SK-N-SH treated with all-trans-retinoic acid at 6 μM for 48 hours (cell line): Measurements from ENCODE around the gene PARD3B.

Experiments
- ATAC-seq: fragments of 200-7000 bp; cut with Tn5 transposase; 3 replicates; pipeline ENCODE4 v1.9.1; 2020; ENCODE audit warnings: mild to moderate bottlenecking, moderate library complexity
- ARNTL ChIP-seq: fragments of 450-650 bp; formaldehyde crosslinking; IDR thresholded peaks from 2 replicates; pipeline ENCODE4 v1.5.0; 2020; ENCODE audit warnings: low read depth, mild to moderate bottlenecking, moderate library complexity, borderline replicate concordance
- BACH2 ChIP-seq: fragments of 250-450 bp; sonication (Bioruptor Pico); IDR thresholded peaks from 2 replicates; pipeline ENCODE4 v1.9.0; 2021; ENCODE audit warnings: mild to moderate bottlenecking, borderline replicate concordance
- CREB5 ChIP-seq: fragments of 250-450 bp; sonication (Bioruptor Pico); IDR thresholded peaks from 2 replicates; pipeline ENCODE4 v1.5.1; 2020; ENCODE audit warnings: low read depth, mild to moderate bottlenecking, moderate library complexity
- CSDC2 ChIP-seq: fragments of 250-450 bp; sonication (Bioruptor Pico); IDR thresholded peaks from 2 replicates; pipeline ENCODE4 v1.5.0; 2020; ENCODE audit warnings: mild to moderate bottlenecking, moderate library complexity
- CSRNP3 ChIP-seq: fragments of 250-450 bp; sonication (Bioruptor Pico); IDR thresholded peaks from 2 replicates; pipeline ENCODE4 v1.5.1; 2021; ENCODE audit warnings: mild to moderate bottlenecking, moderate library complexity
- ESRRG ChIP-seq: fragments of 250-450 bp; sonication (Bioruptor Pico); IDR thresholded peaks from 2 replicates; pipeline ENCODE4 v1.6.1; 2021; ENCODE audit warnings: mild to moderate bottlenecking
- GLIS3 ChIP-seq: fragments of 250-450 bp; sonication (Bioruptor Pico); IDR thresholded peaks from 2 replicates; pipeline ENCODE4 v1.5.0; 2020; ENCODE audit warnings: mild to moderate bottlenecking, moderate library complexity
- ISL1 ChIP-seq: fragments of 250-450 bp; sonication (Bioruptor Pico); IDR thresholded peaks from 2 replicates; pipeline ENCODE4 v2.1.2; 2022; ENCODE audit warnings: mild to moderate bottlenecking, moderate library complexity
- OSR1 ChIP-seq: fragments of 250-450 bp; sonication (Bioruptor Pico); IDR thresholded peaks from 2 replicates; pipeline ENCODE4 v1.8.0; 2022; ENCODE audit warnings: moderate library complexity, mild to moderate bottlenecking, inconsistent platforms
- PATZ1 ChIP-seq: fragments of 250-450 bp; sonication (Bioruptor Pico); IDR thresholded peaks from 2 replicates; pipeline ENCODE4 v1.8.0; 2020; ENCODE audit warnings: mild to moderate bottlenecking, moderate library complexity, borderline replicate concordance
- POU6F1 ChIP-seq: fragments of 250-450 bp; sonication (Bioruptor Pico); IDR thresholded peaks from 2 replicates; pipeline ENCODE4 v1.8.0; 2021; ENCODE audit warnings: low read depth, mild to moderate bottlenecking, moderate library complexity, borderline replicate concordance
- PPARA ChIP-seq: fragments of 250-450 bp; sonication (Bioruptor Pico); IDR thresholded peaks from 2 replicates; pipeline ENCODE4 v1.5.0; 2020; ENCODE audit warnings: mild to moderate bottlenecking, borderline replicate concordance
- RARB ChIP-seq: fragments of 250-450 bp; sonication (Bioruptor Pico); IDR thresholded peaks from 2 replicates; pipeline ENCODE4 v1.8.0; 2021; ENCODE audit warnings: mild to moderate bottlenecking, moderate library complexity
- SNAI2 ChIP-seq: fragments of 250-450 bp; sonication (Bioruptor Pico); IDR thresholded peaks from 2 replicates; pipeline ENCODE4 v1.5.0; 2020; ENCODE audit warnings: mild to moderate bottlenecking, moderate library complexity
- TCF4 ChIP-seq: fragments of 250-450 bp; sonication (Bioruptor Pico); IDR thresholded peaks from 2 replicates; pipeline ENCODE4 v1.8.0; 2021; ENCODE audit warnings: mild to moderate bottlenecking, moderate library complexity, borderline replicate concordance
- TOX ChIP-seq: fragments of 250-450 bp; sonication (Bioruptor Pico); IDR thresholded peaks from 2 replicates; pipeline ENCODE4 v1.8.0; 2021; ENCODE audit warnings: mild to moderate bottlenecking, moderate library complexity, borderline replicate concordance
- TSHZ2 ChIP-seq: fragments of 250-450 bp; sonication (Bioruptor Pico); IDR thresholded peaks from 2 replicates; pipeline ENCODE4 v1.5.0; 2020; ENCODE audit warnings: mild to moderate bottlenecking, moderate library complexity
- ZC3H10 ChIP-seq: fragments of 250-450 bp; sonication (Bioruptor Pico); IDR thresholded peaks from 2 replicates; pipeline ENCODE4 v1.5.1; 2021; ENCODE audit warnings: mild to moderate bottlenecking, moderate library complexity
- ZFP3 ChIP-seq: fragments of 250-450 bp; sonication (Bioruptor Pico); IDR thresholded peaks from 2 replicates; pipeline ENCODE4 v1.5.0; 2020; ENCODE audit warnings: mild to moderate bottlenecking, moderate library complexity
- ZFP30 ChIP-seq: fragments of 450-650 bp; formaldehyde crosslinking; IDR thresholded peaks from 2 replicates; pipeline ENCODE4 v1.5.0; 2022; ENCODE audit warnings: mild to moderate bottlenecking, moderate library complexity
- ZNF8 ChIP-seq: fragments of 450-650 bp; formaldehyde crosslinking; IDR thresholded peaks from 2 replicates; pipeline ENCODE4 v1.5.0; 2020; ENCODE audit warnings: mild to moderate bottlenecking, moderate library complexity

Gene PARD3B

GRCh38 chr2:205171261-205171940, 626.1 kb downstream of the PARD3B start (continued):
- TF ChIP-seq CREB5 (CRISPR knock-in tag) (no peak), POU6F1 (CRISPR knock-in tag) (no peak), ZNF8 (no peak), ARNTL (no peak), PATZ1 (CRISPR knock-in tag) (no peak)

- ATAC-seq, result no peak
- TF ChIP-seq TCF4 (CRISPR knock-in tag) (no peak), OSR1 (CRISPR knock-in tag) (no peak), ARNTL (no peak), BACH2 (CRISPR knock-in tag) (no peak), SNAI2 (CRISPR knock-in tag) (no peak), ZFP30 (no peak), POU6F1 (CRISPR knock-in tag) (no peak), ZNF8 (no peak)
These were observed 630.6 kb downstream of the PARD3B start for GRCh38 chr2:205175831-205176230.

GRCh38 chr2:205176546-205176945, 631.3 kb downstream of the PARD3B start:
- TF ChIP-seq RARB (CRISPR knock-in tag) (no peak), BACH2 (CRISPR knock-in tag) (no peak), CSRNP3 (CRISPR knock-in tag) (no peak), ESRRG (no peak), OSR1 (CRISPR knock-in tag) (no peak), PPARA (no peak), GLIS3 (CRISPR knock-in tag) (no peak), TSHZ2 (CRISPR knock-in tag) (no peak), SNAI2 (CRISPR knock-in tag) (no peak), ZFP30 (no peak)
- peak; percentile 35; the same call in 1 of the 3 replicates for ATAC-seq

DNA sequence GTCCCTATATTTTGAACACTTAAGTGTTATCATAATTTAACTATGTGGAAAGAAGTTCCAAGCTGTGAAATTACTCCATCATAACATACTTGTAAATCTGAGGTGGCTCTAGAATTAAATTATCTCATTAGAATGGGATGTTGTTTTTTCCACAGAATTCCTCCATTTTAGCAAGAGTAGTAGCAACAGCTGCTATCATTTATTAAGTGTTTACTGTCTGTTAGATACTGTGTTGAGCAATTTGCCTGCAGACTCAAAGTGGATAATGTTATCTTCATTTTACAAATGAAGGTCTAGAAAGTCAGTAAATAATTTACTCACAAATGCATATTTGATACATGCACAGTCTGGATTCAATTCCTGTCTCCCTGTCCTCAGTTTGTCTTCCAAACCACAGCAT, 632.3 kb downstream of the PARD3B start:
- ATAC-seq, result no peak
- TF ChIP-seq ISL1 (CRISPR knock-in tag), result no peak
- TF ChIP-seq SNAI2 (CRISPR knock-in tag), result no peak
- TF ChIP-seq CREB5 (CRISPR knock-in tag), result no peak
- TF ChIP-seq ARNTL, result no peak
- no peak for TF ChIP-seq TOX
- no peak for TF ChIP-seq ZC3H10 (CRISPR knock-in tag)
- no peak for TF ChIP-seq PATZ1 (CRISPR knock-in tag)
- TF ChIP-seq CSDC2 (CRISPR knock-in tag), result no peak
- no peak for TF ChIP-seq ZFP3
- TF ChIP-seq PPARA, result no peak
- TF ChIP-seq OSR1 (CRISPR knock-in tag), result no peak
- no peak for TF ChIP-seq ZFP30
- no peak for TF ChIP-seq TCF4 (CRISPR knock-in tag)
- TF ChIP-seq ZNF8, result no peak
- TF ChIP-seq ESRRG, result no peak
